Gastrocnemius medialis (tissue), 4 donors: ENCODE results near the gene TP53I13. TPM values are rescaled to one million over a fixed set of nuclear protein-coding genes. Genes with fewer than 3 reads are reported as not detected.

Source experiments
- ATAC-seq, 2 donors: fragments of 150-250 bp; one replicate each; pipeline ENCODE4 v1.9.1; 2016
- DNase-seq, 2 donors: peaks; one replicate each; pipeline ENCODE4 v3.0.0-alpha.2; 2019
- H3K27ac ChIP-seq, 4 donors: fragments of 200-600 bp; sonication (generic); 1 replicate in 1 of 4; 2 replicates in 3 of 4; pipeline ENCODE4 v1.5.1; 2016 to 2018; ENCODE audit warnings: mild to moderate bottlenecking in 2 of 4, moderate library complexity in 1 of 4
- H3K27me3 ChIP-seq, 3 donors: fragments of 200-600 bp; sonication (generic) in 2 of 3; 1 replicate in 1 of 3; 2 replicates in 2 of 3; pipeline versions ENCODE4 v1.5.1 to v1.6.0; 2016 to 2019; ENCODE audit warnings: mild to moderate bottlenecking in 1 of 3, moderate library complexity in 1 of 3
- H3K36me3 ChIP-seq, 2 donors: fragments of 200-600 bp; sonication (generic) in 1 of 2; one replicate each; pipeline ENCODE4 v1.5.1; 2017 to 2018
- H3K4me1 ChIP-seq, 2 donors: fragments of 200-600 bp; sonication (generic) in 1 of 2; one replicate each; pipeline ENCODE4 v1.5.1; 2016 to 2017; ENCODE audit warnings: mild to moderate bottlenecking in 2 of 2
- H3K4me3 ChIP-seq, 4 donors: fragments of 200-600 bp; sonication (generic) in 3 of 4; 1 replicate in 1 of 4; 2 replicates in 3 of 4; pipeline ENCODE4 v1.5.1; 2016 to 2019; ENCODE audit warnings: mild to moderate bottlenecking in 2 of 4
- H3K9me3 ChIP-seq, 3 donors: fragments of 200-600 bp; sonication (generic) in 2 of 3; 1 replicate in 1 of 3; 2 replicates in 2 of 3; pipeline ENCODE4 v1.5.1; 2016 to 2019
- POLR2A ChIP-seq, 2 donors: fragments of 450-650 bp; IDR thresholded peaks; one replicate each; pipeline ENCODE4 v1.6.1; 2017; ENCODE audit warnings: antibody characterized with exemption in 2 of 2, mild to moderate bottlenecking in 2 of 2, moderate library complexity in 2 of 2
- in situ Hi-C, 4 donors: fragments of 200-750 bp; cut with MboI; loops; one replicate each; pipeline versions ENCODE4 v1.15.0 to v1.8.0; 2017; ENCODE audit warnings: low sequenced_read_pairs in 4 of 4
- intact Hi-C: fragments of 100-400 bp; cut with DNase I; formaldehyde crosslinking; loops from one replicate; pipeline ENCODE4 v1.15.1; 2023; ENCODE audit warnings: low total_unique reads
- total RNA-seq, 4 donors: library from RNA; depleted of rRNA; stranded (reverse); fragments of >200 nt; gene quantifications; one replicate each; pipeline versions ENCODE4 v1.1.0 to v1.2.3, GENCODE V29; 2016
- TF ChIP-seq, protein P1 (sequence below), 5 experiments: fragments of 450-650 bp in 3 of 5; fragments of 200-600 bp in 2 of 5; sonication (generic) in 2 of 5; IDR thresholded peaks in 4 of 5; conservative IDR thresholded peaks in 1 of 5; 1 replicate in 4 of 5; 2 replicates in 1 of 5; pipeline ENCODE4 v1.5.1; 2016 to 2019; ENCODE audit warnings: antibody characterized with exemption in 5 of 5, mild to moderate bottlenecking in 3 of 5, moderate library complexity in 3 of 5

Gene TP53I13
- total RNA-seq, 4 donors from 2014 or later = 31.0 to 50.2 (median 32.1) TPM

GRCh38 chr17:29619251-29619650, 50.8 kb downstream of the TP53I13 start:
- peak overlapping the region; percentile 45 to 99 (median 92) for H3K4me3 ChIP-seq
- intact Hi-C loops = loop anchor here (1.0 kb wide), 2 partner anchors 160 to 311 kb away; partner anchors contain the start of gene SSH2

GRCh38 chr17:29620271-29620670, 51.8 kb downstream of the TP53I13 start:
- TF ChIP-seq, protein P1, sequence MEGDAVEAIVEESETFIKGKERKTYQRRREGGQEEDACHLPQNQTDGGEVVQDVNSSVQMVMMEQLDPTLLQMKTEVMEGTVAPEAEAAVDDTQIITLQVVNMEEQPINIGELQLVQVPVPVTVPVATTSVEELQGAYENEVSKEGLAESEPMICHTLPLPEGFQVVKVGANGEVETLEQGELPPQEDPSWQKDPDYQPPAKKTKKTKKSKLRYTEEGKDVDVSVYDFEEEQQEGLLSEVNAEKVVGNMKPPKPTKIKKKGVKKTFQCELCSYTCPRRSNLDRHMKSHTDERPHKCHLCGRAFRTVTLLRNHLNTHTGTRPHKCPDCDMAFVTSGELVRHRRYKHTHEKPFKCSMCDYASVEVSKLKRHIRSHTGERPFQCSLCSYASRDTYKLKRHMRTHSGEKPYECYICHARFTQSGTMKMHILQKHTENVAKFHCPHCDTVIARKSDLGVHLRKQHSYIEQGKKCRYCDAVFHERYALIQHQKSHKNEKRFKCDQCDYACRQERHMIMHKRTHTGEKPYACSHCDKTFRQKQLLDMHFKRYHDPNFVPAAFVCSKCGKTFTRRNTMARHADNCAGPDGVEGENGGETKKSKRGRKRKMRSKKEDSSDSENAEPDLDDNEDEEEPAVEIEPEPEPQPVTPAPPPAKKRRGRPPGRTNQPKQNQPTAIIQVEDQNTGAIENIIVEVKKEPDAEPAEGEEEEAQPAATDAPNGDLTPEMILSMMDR (IDR thresholded peaks at IDR 0.05 in 4 of 5, conservative IDR thresholded peaks at IDR 0.05 in 1 of 5) = no peak
- peak; percentile 36 to 51 for TF ChIP-seq POLR2A (IDR thresholded peaks at IDR 0.05)
- H3K4me3 ChIP-seq = peak overlapping the region; percentile 89 to 99 (median 96)
- no peaks in the 10 kb centered on the region for H3K9me3 ChIP-seq
- DNase-seq (peak; percentile 77 to 91), ATAC-seq (peak; percentile 43 to 45)
- peak overlapping the region; percentile 98 to 100 (median 99) for H3K27ac ChIP-seq
- intact Hi-C loops (loop anchor here (1.0 to 10.0 kb wide), 4 partner anchors 19 to 485 kb away; no protein-coding TSS in a partner anchor), in situ Hi-C loops (loop anchor here in 3 of 4 donors (10.0 to 25.0 kb wide), 3 partner anchors 155 to 317 kb away; partner anchors contain the start of genes EFCAB5 (in 2 of the 3) and SSH2 (in 2 of the 3))
- peaks cover 0 to 21% of the 10 kb centered on the region in 2 donors for H3K36me3 ChIP-seq
- H3K4me1 ChIP-seq = peaks cover 62 to 68% of the 10 kb centered on the region in 2 donors
- H3K27me3 ChIP-seq = no peaks in the 10 kb centered on the region

More at GRCh38 chr17:29619251-29619650, 50.8 kb downstream of the TP53I13 start:
- peak overlapping the region; percentile 98 to 100 (median 99) for H3K27ac ChIP-seq
- peak; percentile 39 to 53 for ATAC-seq
- TF ChIP-seq POLR2A (IDR thresholded peaks at IDR 0.05) = peak; percentile 81 to 82
- TF ChIP-seq, protein P1 (IDR thresholded peaks at IDR 0.05 in 4 of 5, conservative IDR thresholded peaks at IDR 0.05 in 1 of 5) = peak in 4 of 5 experiments; percentile 11 to 50 (median 32)
- peaks cover 0 to 21% of the 10 kb centered on the region in 2 donors for H3K36me3 ChIP-seq
- in situ Hi-C loops = loop anchor here in 3 of 4 donors (25.0 kb wide), 2 partner anchors 293 to 318 kb away; partner anchors contain the start of genes EFCAB5 (in 2 of the 3) and SSH2 (in 2 of the 3)
- H3K27me3 ChIP-seq = no peaks in the 10 kb centered on the region
- no peaks in the 10 kb centered on the region for H3K9me3 ChIP-seq
- peaks cover 72% of the 10 kb centered on the region in 2 donors for H3K4me1 ChIP-seq
- peak; percentile 73 to 92 for DNase-seq

- TF ChIP-seq POLR2A (IDR thresholded peaks at IDR 0.05) = no peak
- TF ChIP-seq, protein P1 (IDR thresholded peaks at IDR 0.05 in 4 of 5, conservative IDR thresholded peaks at IDR 0.05 in 1 of 5) = no peak
- H3K27me3 ChIP-seq = no peaks in the 10 kb centered on the region
- H3K4me1 ChIP-seq = peaks cover 65 to 66% of the 10 kb centered on the region in 2 donors
- intact Hi-C loops = loop anchor here (1.0 to 10.0 kb wide), 4 partner anchors 18 to 486 kb away; no protein-coding TSS in a partner anchor
- in situ Hi-C loops = loop anchor here in 3 of 4 donors (10.0 to 25.0 kb wide), 3 partner anchors 154 to 316 kb away; partner anchors contain the start of genes EFCAB5 (in 2 of the 3) and SSH2 (in 2 of the 3)
- H3K9me3 ChIP-seq = no peaks in the 10 kb centered on the region
- H3K4me3 ChIP-seq = peak overlapping the region; percentile 89 to 99 (median 96)
- peak overlapping the region; percentile 98 to 100 (median 99) for H3K27ac ChIP-seq
- ATAC-seq (no peak), DNase-seq (peak in 1 of 2 donors; percentile 46)
- peaks cover 0 to 21% of the 10 kb centered on the region in 2 donors for H3K36me3 ChIP-seq
Measured at GRCh38 chr17:29620779-29621500, 52.4 kb downstream of the TP53I13 start.

DNA sequence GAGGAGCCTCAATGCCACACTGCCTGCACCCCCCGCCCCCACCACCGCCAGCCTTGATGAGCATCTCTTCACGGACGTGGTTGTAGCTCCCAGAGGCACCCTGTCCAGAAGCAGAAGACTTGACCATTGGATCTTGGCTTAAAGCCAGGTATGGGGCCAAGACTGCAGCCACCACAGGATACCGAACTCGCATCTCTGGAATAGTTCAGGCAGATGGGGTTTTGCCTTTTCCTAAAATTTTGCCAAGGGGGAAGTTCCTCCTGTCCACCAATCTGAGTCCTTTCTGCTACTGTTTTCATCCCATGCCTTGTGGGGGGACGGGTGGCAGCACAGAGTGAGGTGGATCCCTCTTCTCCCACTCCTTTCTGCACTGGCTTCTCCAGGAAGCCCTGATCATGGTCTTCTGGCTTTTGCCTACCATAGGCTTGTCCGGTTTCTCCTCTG, 53.3 kb downstream of the TP53I13 start:
- Histone ChIP-seq H3K4me3 (peak overlapping the region; percentile 89 to 99 (median 96)), H3K4me1 (peaks cover 62 to 66% of the 10 kb centered on the region in 2 donors), H3K36me3 (peaks cover 0 to 17% of the 10 kb centered on the region in 2 donors), H3K27ac (peak overlapping the region; percentile 98 to 100 (median 99)), H3K27me3 (no peaks in the 10 kb centered on the region), H3K9me3 (no peaks in the 10 kb centered on the region)
- TF ChIP-seq POLR2A (IDR thresholded peaks at IDR 0.05) = no peak
- TF ChIP-seq, protein P1 (IDR thresholded peaks at IDR 0.05 in 4 of 5, conservative IDR thresholded peaks at IDR 0.05 in 1 of 5) = no peak
- intact Hi-C loops (loop anchor here (5.0 to 10.0 kb wide), 3 partner anchors 56 to 487 kb away; no protein-coding TSS in a partner anchor), in situ Hi-C loops (loop anchor here in 3 of 4 donors (10.0 to 25.0 kb wide), 3 partner anchors 153 to 316 kb away; partner anchors contain the start of genes EFCAB5 (in 2 of the 3) and SSH2 (in 2 of the 3))
- peak in 1 of 2 donors; percentile 75 for DNase-seq
- ATAC-seq = peak; percentile 9 to 10

Other genes starting within 250 kb of the TP53I13 start
- 10 to 100 TPM; 30.1 to 48.4 (median 35.7) TPM for gene TAOK1, start 178.3 kb upstream of the TP53I13 start, total RNA-seq
- 1 to 10 TPM; 2.6 to 5.7 (median 5.0) TPM for gene ABHD15, start 1.7 kb upstream of the TP53I13 start, total RNA-seq
- gene GIT1, start 20.9 kb downstream of the TP53I13 start, total RNA-seq = 10 to 100 TPM; 30.2 to 62.2 (median 41.1) TPM
- 10 to 100 TPM in 1 of 4 donors, 1 to 10 TPM in 3; 8.2 to 11.5 (median 9.2) TPM for gene ANKRD13B, start 24.4 kb downstream of the TP53I13 start, total RNA-seq
- 100 to 1,000 TPM; 409 to 694 (median 563) TPM for gene CORO6, start 54.2 kb downstream of the TP53I13 start, total RNA-seq